Brain microvascular endothelial cell (primary cell): ENCODE data around the gene ANKRD12.

Experiments used
- DNase-seq: peaks from one replicate; pipeline ENCODE4 v3.0.0-alpha.2; 2020
- H3K27ac ChIP-seq: fragments of 250-450 bp; sonication (Bioruptor Pico); 2 replicates; pipeline ENCODE4 v1.5.1; 2020; ENCODE audit warnings: mild to moderate bottlenecking, moderate library complexity
- H3K27me3 ChIP-seq: fragments of 250-450 bp; sonication (Bioruptor Pico); replicated peaks from 2 replicates; pipeline ENCODE4 v1.5.1; 2020; ENCODE audit warnings: mild to moderate bottlenecking
- H3K36me3 ChIP-seq: fragments of 250-450 bp; sonication (Bioruptor Pico); replicated peaks from 2 replicates; pipeline ENCODE4 v1.5.1; 2020; ENCODE audit warnings: mild to moderate bottlenecking
- H3K4me3 ChIP-seq: 2 replicates; pipeline ENCODE4 v1.5.1; 2011; ENCODE audit warnings: low read depth, mild to moderate bottlenecking, control low read depth, low read length, moderate library complexity
- CTCF ChIP-seq: IDR thresholded peaks from 2 replicates; pipeline ENCODE4 v1.5.1; 2011; ENCODE audit warnings: low read depth, mild to moderate bottlenecking, moderate library complexity, low read length, control low read depth, inconsistent platforms; ENCODE audit errors: missing control alignments
- in situ Hi-C: cut with HindIII; loops from 2 replicates; pipeline ENCODE4 v1.10.0; 2017; ENCODE audit warnings: low sequenced_read_pairs, low pct_ligation_motif_present

ANKRD12 gene

DNA sequence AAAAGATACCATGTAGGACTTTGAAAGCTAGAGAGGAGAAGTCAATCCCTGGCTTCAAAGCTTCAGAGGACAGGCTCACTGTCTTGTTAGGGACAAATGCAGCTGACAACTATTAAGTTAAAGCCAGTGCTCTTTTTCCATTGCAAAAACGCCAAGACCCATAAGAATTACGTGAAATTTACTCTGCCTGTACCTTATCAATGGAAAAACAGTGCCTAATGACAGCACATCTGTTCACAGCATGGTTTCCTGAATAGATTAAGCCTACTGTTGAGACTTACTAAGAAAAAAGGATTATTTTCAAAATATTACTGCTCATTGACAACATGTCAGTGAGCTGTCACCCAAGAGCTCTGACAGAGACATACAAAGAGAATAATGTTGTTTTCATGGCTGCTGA lies 52.9 kb downstream of the ANKRD12 start:
- TF ChIP-seq CTCF: no peak
- no peak for DNase-seq
- H3K36me3 ChIP-seq: no peaks in the 10 kb centered on the region
- no peaks in the 10 kb centered on the region for H3K27me3 ChIP-seq
- in situ Hi-C loops: no loop called here
- no peak overlapping the region for H3K4me3 ChIP-seq
- H3K27ac ChIP-seq: no peak overlapping the region

DNA sequence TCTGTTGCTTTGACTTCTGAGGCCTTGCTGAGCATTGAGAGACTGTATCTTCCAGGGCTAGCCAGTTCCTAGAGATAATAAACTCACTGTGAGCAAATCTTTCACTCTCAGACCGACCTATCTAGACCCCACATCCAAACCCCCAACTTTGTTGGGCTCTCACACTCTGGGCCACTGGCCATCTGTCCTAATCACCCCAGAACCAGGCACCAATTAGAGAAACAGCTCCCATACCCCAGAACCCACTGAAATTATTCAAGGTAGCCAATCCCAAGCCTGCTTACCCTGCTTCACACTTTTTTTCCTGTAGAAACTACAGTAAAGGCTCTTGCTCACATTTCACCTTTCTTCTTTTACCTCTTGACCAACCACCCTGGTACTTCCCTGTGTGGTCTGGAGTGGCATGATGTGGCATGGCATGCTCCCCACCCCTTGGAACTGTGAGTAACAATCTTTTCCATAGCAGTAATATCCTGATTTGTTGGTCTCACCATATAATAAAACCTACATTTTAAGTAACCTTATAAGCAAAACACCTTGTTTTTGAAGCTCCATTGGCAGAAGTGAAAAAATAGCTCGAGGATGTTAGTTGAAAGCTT lies 55.2 kb downstream of the ANKRD12 start:
- in situ Hi-C loops: no loop called here
- no peak for DNase-seq
- H3K27ac ChIP-seq: no peak overlapping the region
- no peak for TF ChIP-seq CTCF
- H3K36me3 ChIP-seq: peaks cover 2% of the 10 kb centered on the region
- no peaks in the 10 kb centered on the region for H3K27me3 ChIP-seq
- H3K4me3 ChIP-seq: no peak overlapping the region

GRCh38 chr18:9193031-9193430 lies 56.5 kb downstream of the ANKRD12 start:
- in situ Hi-C loops: no loop called here
- H3K27ac ChIP-seq: no peak overlapping the region
- TF ChIP-seq CTCF: no peak
- DNase-seq: no peak
- peaks cover 2% of the 10 kb centered on the region for H3K36me3 ChIP-seq
- no peak overlapping the region for H3K4me3 ChIP-seq
- H3K27me3 ChIP-seq: no peaks in the 10 kb centered on the region

GRCh38 chr18:9196568-9196967 lies 60.0 kb downstream of the ANKRD12 start:
- no peaks in the 10 kb centered on the region for H3K27me3 ChIP-seq
- no peak for TF ChIP-seq CTCF
- H3K4me3 ChIP-seq: no peak overlapping the region

DNA sequence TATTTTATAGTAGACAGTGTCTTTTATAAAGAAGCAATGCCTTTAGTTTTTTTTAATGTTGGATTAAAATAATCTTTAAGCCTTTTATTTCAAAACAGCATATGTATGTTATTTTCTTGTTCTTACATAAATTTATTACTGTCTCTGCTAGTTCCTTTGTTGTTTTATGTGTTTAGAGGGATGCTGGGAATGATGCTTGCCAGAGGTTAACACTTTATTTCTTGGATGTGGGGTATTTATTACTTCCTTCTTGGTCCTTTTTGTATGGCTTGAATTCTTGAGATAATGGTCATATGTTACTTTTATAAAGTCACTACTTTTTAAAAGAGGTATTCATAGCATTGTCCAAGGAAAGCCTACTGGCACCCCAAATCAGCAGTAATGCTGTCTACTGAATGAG lies 63.1 kb downstream of the ANKRD12 start:
- H3K4me3 ChIP-seq: no peak overlapping the region
- no peak for DNase-seq
- TF ChIP-seq CTCF: no peak
- no peak overlapping the region for H3K27ac ChIP-seq
- no peaks in the 10 kb centered on the region for H3K27me3 ChIP-seq
- peaks cover 2% of the 10 kb centered on the region for H3K36me3 ChIP-seq
- in situ Hi-C loops: no loop called here

More at GRCh38 chr18:9196568-9196967, 60.0 kb downstream of the ANKRD12 start:
- peaks cover 2% of the 10 kb centered on the region for H3K36me3 ChIP-seq
- in situ Hi-C loops: no loop called here
- no peak overlapping the region for H3K27ac ChIP-seq
- no peak for DNase-seq

- H3K36me3 ChIP-seq: no peaks in the 10 kb centered on the region
- DNase-seq: no peak
- H3K27ac ChIP-seq: no peak overlapping the region
- in situ Hi-C loops: no loop called here
- H3K27me3 ChIP-seq: no peaks in the 10 kb centered on the region
- TF ChIP-seq CTCF: no peak
- no peak overlapping the region for H3K4me3 ChIP-seq
Measured at GRCh38 chr18:9201224-9201623, 64.6 kb downstream of the ANKRD12 start.
